ENCODE results near the gene NFIA. TPM values are rescaled to one million over a fixed set of nuclear protein-coding genes. Genes with fewer than 3 reads are reported as not detected.

Gene NFIA
- total and polyA plus RNA-seq, 9 of the 15 experiments (the other 6 are each of a cell fraction or from before 2014, with no cell fraction given), result 5.3 to 24.9 (median 9.8) TPM

- TF ChIP-seq ZNF512 (tag; IDR thresholded peaks at IDR 0.05), result peak; percentile 70
- TF ChIP-seq SREBF2 (CRISPR knock-in tag; IDR thresholded peaks at IDR 0.05), result no peak
- no peak for TF ChIP-seq MTA3 (IDR thresholded peaks at IDR 0.05; ENCODE audit: borderline replicate concordance)
- TF ChIP-seq NEUROD1 (IDR thresholded peaks at IDR 0.05; ENCODE audit: borderline replicate concordance, low read depth, low read length, partially characterized antibody), result no peak
- TF ChIP-seq ZNF184 (CRISPR knock-in tag; IDR thresholded peaks at IDR 0.05), result no peak
- TF ChIP-seq NFIC (IDR thresholded peaks at IDR 0.05), result peak; percentile 99
- no peak for TF ChIP-seq ELK1 (CRISPR knock-in tag; IDR thresholded peaks at IDR 0.05)
- TF ChIP-seq EP400 (IDR thresholded peaks at IDR 0.05), result no peak
- no peak for TF ChIP-seq YY1 (IDR thresholded peaks at IDR 0.05; ENCODE audit: borderline replicate concordance in 1 of 3, control insufficient read depth in 1 of 3, extremely low read depth in 1 of 3, insufficient read depth in 3 of 3, insufficient read length in 1 of 3, insufficient replicate concordance in 2 of 3, low read depth in 1 of 3, low read length in 2 of 3)
- no peak for TF ChIP-seq BRF2 (IDR thresholded peaks at IDR 0.05; ENCODE audit: borderline replicate concordance, insufficient read depth, insufficient read length)
- no peak for TF ChIP-seq TAF1 (IDR thresholded peaks at IDR 0.05; ENCODE audit: control insufficient read depth, extremely low read depth, insufficient read depth, low read length, severe bottlenecking)
- TF ChIP-seq ZNF707 (CRISPR knock-in tag; conservative IDR thresholded peaks at IDR 0.05), result no peak
- no peak for TF ChIP-seq NR0B1 (IDR thresholded peaks at IDR 0.05; ENCODE audit: partially characterized antibody)
- TF ChIP-seq CEBPB (tag; IDR thresholded peaks at IDR 0.05), result no peak
- TF ChIP-seq PRDM10 (IDR thresholded peaks at IDR 0.05; ENCODE audit: partially characterized antibody), result peak; percentile 88
- TF ChIP-seq HOMEZ (CRISPR knock-in tag; IDR thresholded peaks at IDR 0.05), result no peak
These were observed 1.1 kb upstream of the NFIA start (continued) for GRCh38 chr1:61081144-61081685.
